Forelimb muscle (tissue), 1 donor: ENCODE measurements around the gene TMEM204. TPM values are rescaled to one million over a fixed set of nuclear protein-coding genes. Genes with fewer than 3 reads are reported as not detected.

Experiments used
- DNase-seq: peaks from one replicate; pipeline ENCODE4 v3.0.0-alpha.2; 2013; ENCODE audit warnings: low read depth
- polyA plus RNA-seq: library from polyadenylated mRNA; unstranded; fragments of 120-200 nt; gene quantifications from one replicate; pipeline ENCODE4 v1.2.1, GENCODE V29; 2013; ENCODE audit not compliant: insufficient read length

Gene TMEM204
- polyA plus RNA-seq, 1 donor, result 12.3 TPM

DNA sequence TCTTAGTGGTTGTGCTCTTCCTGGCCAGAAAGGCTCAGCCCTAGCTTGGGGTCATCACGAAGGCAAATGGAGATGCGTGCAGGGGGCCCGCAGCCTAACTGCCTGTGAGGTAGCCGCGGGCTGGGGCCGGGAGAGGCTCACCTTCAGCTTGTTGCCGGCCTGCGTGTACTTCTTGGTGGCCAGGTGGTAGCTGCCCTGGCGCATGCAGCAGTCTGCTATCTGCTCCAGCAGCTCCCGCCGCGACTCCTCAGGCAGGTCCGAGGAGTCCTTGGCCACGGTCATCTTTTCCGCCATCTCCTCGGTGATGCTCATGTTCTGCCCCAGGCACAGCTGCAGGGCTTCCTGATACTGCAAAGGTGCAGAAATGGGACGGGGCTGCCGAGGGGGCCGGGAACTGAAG, 13.0 kb upstream of the TMEM204 start:
- DNase-seq, result no peak

DNA sequence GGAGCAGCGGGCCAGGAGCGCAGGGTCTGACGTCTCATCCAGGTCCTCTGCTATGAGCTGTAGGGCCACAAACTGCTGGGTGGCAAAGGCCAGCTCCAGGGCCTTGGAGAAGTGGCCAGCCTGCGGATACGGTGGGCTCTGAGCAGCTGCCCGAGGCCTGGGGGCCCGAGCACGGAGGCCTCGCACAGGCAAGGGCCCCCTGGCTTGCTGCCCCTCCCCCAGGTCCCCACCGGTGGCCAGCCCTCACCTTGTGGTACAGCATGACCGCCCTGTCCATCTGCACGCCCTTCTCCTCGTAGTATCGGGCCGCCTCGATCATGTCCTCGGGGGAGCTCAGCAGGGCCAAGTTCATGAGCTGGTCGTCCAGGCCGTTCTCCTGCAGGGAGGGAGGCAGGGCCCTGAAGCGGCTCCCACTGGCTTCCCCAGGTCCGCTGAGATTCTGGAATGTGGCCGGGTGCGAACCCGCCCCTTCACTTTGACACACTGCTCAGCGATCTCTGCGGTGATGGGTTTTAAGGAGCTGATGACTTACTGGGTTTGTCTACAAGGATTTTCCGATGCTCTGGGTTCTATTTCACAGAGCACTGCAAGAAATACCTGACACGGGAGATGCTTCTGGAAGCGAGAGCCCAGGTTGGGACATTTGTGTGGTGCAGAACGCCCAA, 9.8 kb upstream of the TMEM204 start:
- DNase-seq, result no peak

DNA sequence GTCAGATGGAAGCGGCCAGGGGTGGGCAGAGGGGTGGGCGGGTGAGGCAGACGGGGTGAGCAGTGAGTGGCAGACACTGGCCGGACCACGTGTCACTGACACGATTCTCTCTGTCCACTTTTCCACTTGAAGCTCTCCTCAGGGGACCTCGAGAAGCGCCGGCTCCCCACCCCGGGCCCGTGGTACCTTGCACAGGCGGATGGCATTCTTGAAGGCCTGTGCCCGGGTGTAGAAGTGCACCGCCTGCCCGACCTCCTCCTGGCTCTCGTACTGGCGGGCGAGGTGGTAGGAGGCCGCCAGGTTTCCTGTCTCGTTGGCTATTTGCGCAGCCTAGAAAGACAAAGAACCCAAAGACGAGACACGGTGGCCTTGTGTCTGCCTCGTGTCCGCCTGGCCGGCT, 9.1 kb upstream of the TMEM204 start:
- DNase-seq, result no peak

DNA sequence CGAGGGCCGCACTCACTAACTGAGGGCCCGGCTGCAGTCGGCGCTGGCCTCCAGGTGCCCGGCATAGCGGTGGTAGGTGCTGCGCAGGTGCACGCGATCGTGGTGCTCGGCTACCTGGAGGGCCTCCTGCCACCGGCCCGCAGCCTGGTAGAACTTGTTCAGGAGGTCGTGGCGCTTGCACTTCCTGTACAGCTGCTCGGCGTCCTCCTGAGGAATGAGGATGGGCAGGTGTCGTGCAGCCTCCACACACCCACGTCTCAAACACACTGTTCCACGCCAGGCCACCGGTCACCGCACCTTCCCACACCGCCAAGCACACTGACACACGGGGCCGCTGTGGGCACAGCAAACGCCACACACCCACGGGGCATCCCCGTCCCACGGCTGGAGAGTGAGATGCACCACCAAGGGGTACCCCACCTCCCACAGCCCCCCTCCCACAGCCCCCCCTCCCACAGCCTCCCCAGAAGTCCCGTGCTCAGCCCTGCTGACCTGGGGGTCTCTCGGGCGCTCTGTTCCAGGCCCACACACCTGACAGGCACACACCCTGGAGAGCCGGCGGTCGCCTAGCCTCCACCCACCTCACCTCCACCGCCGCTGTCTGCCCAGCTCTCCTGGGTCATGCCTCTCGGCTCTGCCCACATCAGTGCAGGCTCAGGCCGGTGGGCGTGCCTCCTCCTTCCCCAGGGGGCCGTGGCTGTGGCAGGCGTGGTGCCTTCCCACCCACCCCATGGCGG, 7.4 kb upstream of the TMEM204 start:
- no peak for DNase-seq

DNA sequence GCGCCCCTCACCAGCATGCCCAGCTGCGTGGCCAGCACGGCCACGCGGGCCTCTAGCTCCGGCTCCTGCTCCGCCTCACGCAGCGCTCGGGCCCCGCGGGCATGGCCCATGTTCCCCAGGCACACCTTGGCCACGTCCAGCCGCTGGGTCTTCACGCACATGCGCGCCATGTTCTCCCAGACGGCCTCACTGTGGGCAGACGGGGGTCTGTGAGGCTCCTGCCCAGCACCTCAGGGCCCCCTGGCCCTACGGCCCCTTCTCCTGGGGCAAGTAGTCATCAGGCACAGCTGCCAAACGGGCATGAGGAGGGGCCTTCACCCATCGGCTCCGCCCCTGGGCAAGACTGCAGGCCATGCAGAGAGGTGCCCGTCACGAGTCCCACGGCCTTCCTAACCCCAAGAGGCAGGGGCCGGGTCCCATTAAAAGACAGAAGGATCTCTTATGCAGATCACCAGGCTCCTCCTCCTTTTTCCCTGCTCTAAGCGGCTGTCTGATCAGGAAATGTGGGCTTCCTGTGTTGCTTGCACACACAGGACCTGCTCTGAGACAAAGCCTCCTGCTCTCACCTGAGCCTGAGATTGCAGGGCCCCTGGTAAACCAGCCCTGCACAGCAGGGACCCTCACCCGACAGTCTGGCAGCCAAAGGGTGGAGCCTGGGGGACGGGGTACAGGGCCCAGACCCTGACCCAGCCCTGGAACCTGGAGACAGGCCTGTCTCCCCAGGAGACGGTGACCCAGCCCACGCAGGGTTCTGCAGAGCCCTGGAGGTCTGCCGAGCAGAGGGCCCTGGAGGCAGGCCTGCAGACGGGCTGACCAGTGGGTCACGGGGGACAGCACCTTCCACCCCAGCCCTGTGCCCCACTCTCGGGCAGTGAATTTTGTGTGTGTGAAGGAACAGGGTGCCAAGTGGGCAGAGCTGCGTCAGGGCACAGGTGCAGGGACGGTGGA, 6.6 kb upstream of the TMEM204 start:
- DNase-seq, result no peak

DNA sequence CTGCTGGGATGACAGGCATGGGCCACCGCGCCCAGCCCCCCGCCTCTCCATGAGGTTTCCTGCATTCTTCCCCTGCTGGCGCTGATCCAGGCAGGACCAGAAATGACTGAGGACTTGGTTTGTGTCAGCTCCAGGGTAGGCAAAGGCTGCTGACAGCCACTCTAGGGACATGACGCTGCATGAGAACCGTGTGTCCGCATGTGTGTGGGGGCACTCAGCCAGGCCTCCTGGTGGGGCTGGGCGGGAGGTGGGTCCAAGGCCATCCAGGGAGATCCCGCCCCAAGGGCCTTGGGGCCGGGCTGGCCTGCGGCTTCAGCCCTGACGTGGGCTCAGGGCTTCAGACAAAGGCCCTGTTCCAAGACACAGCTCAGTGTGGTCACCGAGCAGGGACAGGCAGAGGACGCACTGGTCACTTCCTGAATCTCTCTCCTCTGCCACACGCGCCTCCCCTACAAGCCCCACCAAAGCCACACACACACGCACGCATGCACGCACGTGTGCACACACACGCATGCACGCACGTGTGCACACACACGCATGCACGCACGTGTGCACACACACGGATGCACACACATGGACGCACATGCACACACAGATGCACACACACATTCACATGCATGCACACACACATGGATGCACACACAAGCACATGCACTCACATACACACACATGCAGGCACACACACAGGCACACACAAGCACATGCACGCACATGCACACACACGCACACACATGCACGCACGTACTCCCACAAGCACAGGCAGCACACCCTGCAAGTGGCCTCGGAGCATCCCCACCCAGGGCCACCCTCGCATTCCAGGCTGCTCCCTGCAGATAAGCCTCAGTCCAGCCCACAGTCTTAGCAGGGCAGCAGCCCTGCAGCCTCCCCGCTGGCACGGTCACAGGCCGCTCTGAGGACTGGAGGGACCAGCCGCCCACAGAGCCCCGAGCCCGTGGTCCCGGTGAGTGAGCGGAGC, 5.3 kb upstream of the TMEM204 start:
- no peak for DNase-seq

DNA sequence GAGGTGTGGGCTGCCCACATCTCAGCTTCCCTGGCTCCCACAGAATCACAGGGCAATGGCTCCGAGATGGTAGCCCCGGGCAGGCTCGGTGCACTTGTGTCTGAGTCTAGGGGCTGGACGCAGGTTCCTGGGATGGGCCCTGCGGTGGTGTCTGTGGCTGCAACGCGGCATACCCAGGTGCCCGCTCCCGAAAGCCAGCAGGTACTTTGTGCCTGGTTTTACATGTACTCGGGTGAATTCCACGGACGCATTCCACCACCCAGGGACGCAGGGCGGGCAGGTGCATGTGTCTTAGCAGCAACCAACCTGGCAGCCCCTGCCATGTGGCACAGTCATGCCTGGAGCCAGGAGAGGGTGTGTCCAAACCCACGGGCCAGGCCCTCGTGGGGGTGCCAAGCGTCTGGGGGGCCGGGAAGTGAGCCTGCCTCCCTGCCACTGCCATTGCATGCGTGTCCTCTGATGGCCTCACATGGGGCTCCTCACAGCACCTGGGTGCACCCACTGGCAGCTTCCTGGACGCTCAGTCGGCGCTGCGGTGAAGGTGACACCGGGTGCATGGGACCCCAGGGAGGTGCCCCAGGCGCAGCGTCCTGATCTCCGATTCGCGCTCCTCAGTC, 4.4 kb upstream of the TMEM204 start:
- no peak for DNase-seq

DNA sequence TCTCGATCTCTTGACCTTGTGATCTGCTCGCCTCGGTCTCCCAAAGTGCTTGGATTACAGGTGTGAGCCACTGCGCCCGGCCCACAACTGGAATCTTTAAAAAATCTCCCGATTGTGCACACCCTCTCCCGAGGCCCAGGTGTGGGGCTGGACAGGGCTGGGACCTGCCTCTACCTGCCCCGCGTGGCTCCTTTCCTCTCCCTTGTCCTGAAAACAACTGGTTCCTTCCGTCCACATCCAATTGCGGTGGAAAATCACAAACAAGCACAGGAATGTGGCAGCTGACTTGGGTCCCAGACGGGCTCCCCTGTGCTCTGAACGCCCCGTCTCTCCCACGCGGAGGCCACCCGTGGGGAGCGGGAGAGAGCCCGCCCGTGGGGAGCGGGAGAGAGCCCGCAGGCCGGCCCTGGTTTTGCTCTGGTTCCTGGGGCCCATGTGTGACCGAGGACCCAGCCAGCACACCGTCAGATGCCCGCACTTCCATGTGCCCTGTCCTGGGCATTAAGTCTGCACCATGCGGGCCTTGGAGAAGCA, 3.0 kb upstream of the TMEM204 start:
- no peak for DNase-seq

DNA sequence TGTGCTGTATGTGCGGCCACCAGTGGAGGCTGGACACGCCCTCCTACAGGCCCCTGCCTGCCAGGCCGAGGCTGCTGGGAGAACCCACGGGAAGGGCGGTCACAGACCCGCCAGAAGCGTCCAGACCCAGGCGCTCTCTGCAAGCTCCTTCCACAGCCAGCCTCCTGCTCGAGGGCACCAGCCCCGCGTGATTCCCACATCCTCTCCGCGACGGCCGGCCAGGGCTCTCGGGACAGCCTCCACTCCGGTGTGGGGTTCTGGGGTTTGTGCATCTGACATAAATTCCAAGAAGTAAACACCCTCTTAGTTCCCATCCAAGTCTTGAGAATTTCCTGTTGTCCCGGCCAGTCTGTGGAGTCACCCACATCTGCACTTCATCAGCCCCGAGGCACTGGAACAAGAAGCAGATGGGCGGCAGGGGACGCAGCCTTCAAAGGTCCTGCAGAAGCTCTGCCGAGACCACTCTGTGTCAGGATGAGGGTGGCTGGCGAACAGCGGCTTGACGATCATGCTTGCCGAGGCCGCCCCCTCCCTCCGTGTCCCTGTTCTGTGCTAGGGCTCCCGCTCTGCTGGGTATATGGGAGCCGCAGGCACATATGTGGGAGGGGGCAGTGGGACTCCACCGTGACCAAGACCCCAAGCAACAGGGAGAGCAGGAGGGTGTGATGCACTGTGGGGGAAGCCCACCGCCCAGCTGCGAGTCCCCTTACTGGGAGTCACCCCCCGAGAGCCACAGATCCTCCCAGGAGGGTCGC, 2.4 kb upstream of the TMEM204 start:
- DNase-seq, result no peak

DNA sequence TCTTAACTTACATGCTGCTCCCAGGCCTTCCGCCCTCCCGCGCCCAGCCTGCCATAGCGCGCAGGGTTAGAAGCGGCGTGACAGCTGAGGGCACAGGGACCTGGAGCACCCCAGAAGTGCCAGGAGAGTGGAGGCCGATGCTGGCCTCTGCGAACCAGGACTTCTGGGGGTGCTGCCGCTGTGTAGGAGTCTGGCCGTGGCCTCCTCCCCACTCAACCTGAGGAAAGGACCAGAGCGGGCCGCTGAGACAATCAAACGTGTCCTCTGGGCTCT, 1.9 kb upstream of the TMEM204 start:
- no peak for DNase-seq

DNA sequence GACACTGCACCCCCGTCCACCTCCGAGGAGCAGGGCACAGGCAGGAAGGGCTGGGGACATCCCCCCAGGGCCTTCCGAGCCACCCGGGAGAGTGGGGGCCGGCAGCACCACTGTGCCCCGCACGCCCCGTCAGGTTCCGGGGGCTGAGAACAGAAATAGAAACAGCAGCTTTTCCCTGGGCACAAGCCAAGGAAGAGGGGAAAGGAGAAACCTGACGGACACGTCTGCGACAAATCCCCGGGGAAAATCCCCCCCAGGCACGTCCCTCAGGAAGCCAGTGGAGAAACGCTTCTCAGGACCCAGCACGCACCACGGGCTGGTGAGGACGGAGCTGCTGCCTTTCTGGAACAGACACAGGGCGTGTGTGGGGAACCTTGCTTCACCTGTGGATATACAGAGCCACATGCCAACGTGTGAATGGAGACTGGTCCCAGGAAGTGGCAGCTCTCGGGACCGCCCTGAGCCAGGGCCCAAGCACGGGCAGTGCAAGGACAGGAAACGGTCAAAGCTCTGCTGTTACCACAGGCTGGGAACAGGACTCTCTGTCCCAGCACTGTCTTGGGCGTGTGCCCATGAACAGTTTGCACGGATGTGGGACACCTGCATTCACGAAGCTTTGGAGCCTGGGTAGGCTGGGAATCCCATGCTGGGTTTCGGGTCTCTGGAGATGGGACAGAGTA, 1.2 kb upstream of the TMEM204 start:
- DNase-seq, result no peak

DNA sequence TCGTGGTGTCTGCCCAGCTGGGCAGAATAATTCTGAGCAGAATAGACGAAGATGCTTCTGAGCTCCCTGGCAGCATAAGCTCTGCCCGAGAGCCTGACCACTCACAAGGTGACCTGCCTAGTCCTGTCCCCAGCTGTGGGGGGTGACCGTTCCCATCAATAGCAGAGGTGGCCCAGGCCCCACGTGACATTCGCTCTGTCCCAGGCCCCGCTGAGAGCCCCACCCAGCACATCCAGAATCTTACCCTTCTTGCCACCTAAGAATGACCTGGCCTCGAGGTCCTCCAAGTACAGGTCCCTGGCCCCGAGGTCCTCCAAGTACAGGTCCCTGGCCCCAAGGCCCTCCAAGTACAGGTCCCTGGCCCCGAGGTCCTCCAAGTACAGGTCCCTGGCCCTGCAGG, 695 bp upstream of the TMEM204 start:
- no peak for DNase-seq

DNA sequence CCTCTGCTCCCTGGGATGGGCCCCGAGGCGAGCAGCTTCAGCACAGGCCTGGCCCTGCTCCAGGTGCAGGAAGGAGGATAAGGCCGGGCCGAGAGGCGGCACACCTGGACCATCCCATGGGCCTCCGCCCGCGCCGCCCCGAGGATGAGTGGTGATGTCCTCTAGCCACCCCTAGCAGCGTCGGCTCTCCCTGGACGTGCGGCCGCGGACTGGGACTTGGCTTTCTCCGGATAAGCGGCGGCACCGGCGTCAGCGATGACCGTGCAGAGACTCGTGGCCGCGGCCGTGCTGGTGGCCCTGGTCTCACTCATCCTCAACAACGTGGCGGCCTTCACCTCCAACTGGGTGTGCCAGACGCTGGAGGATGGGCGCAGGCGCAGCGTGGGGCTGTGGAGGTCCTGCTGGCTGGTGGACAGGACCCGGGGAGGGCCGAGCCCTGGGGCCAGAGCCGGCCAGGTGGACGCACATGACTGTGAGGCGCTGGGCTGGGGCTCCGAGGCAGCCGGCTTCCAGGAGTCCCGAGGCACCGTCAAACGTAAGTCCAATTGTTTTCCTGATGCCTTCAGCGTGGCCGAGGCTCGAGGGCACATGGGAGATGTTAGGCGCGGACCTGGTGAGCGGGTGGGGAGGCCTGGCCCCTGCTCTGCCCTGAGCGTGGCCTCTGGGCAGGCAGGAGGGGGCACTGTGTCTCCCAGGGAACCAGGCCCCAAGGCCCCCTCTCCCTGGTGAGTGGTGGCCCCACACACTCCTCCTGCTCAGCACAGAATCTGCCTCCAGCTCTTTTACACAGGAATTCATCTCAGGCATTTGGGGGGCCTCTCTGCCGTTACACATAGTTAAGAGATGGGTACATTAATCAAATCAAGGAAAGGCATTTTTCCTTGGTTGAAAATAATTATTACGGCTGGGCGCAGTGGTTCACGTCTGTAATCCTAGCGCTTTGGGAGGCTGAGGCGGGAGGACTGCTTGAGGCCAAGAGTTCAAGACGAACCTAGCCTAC, 855 bp downstream of the TMEM204 start:
- no peak for DNase-seq

DNA sequence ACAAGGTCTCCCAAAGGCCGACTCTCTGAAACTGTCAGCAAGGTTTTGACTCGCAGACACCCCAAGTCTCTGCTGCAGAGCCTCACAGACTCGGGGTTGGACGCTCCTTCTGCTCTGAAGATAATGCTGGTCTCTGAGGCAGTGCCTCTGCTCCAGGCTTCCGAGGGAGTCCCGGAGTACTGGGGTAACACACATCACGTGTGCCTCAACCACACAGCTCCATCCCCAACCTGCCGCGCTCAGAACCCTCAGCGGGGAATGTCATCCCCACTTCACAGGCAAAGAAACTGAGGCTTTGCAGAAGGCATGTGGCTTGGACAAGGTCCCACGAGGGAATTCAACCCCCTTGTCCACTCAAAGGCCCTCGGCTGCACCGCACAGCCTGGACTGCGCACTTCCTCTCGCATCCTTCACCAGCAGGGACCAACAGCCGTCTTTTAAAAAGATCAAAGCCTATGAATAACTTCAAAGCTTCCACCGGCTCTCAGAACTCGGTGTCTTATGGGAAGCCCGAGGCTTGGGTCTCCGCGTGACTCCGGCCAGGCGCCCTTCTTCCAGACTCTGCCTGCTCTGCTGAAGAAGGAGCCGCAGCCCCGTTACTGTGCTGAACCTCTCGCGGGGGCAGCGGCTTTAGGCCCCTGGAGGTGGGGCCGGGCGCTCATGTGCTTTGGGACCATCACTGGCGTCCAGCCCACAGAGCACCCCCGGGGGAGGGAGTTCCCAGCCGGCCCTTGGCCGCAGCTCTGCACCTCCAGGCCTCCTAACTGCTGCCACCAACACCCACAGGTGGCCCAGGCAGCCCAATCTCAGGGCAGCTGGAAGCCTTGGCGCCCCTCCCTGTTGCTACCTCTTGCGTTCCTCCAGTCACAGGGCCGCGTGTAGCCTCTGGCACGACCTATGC, 2.2 kb downstream of the TMEM204 start:
- DNase-seq, result no peak

DNA sequence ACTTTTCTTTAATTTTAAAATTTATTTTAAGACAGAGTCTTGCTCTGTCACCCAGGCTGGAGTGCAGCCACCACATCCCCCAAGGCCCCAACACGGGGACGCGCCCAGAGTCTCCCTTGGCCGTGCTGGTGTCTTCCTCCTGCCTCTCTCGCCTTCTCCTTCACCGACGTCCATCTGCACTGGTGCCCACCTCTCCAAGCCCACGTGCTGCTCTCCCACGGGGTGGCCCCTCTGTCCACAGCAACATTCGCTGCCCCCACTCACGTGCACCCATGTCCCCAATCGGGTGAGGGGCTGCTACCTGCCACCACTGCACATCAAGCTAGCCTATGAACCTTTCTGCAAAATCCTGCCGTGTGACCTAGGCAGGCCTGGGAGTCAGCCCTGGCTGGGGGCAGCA, 3.1 kb downstream of the TMEM204 start:
- no peak for DNase-seq

DNA sequence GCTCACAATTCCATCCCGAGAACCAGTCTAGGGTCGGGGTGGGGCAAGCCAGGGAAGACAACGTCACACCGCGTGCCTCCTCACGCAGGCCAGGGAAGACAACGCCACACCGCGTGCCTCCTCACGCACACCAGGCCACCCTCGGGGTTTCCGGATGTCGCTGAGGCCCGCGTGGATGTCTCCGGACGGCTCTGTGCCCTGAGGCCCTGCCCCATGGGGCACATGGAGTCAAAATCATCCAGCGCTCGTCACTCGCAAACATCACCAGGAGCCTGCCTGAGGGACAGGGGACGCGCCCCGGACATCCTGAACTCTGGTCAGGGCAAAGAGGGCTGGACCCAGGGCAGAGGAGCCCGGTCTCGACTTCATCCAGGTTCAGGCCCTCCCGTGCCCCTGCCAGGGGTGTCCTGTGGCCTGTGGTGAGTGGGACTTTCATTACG, 3.7 kb downstream of the TMEM204 start:
- no peak for DNase-seq

DNA sequence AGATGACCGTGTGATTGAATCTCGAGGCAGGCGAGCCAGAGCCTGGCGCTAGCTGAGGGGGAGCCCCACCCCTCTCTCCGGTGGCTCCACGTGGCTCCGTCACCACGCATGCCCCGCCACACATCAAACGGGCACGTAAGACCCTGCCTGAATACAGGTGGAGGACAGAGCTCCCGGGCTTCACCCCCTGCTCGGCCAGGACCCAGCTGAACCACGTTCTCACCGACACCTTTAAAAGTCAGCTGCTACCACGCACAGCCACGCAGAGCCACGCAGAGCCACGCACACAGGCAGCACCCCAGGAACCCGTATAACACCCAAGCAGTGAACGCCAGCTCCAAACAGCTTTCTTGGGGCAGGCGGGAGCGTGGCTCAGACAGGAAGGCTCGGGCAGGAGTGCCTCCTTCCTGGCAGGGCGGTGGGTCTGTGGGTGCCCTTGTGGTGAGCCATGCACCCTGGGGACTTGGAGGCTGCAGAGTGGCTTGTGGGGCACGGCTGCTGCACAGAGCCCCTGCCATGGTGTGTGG, 4.4 kb downstream of the TMEM204 start:
- no peak for DNase-seq
